Heart right ventricle (tissue), 16 donors: ENCODE data around the gene SMCO1. TPM values are rescaled to one million over a fixed set of nuclear protein-coding genes. Genes with fewer than 3 reads are reported as not detected.
"Not testable (repeated sequence)": the region's sequence is repeated elsewhere in the genome, so short reads cannot be mapped to it uniquely, and the experiment has no call there.

Source experiments
- ATAC-seq, 8 donors: fragments of 200-7000 bp; cut with Tn5 transposase; one replicate each; pipeline ENCODE4 v1.9.1; 2020; ENCODE audit warnings: mild to moderate bottlenecking in 8 of 8, moderate library complexity in 8 of 8, moderate number of reproducible peaks in 1 of 8
- DNase-seq, 2 donors: peaks; one replicate each; pipeline ENCODE4 v3.0.0-alpha.2; 2020
- H3K27ac ChIP-seq, 10 donors: fragments of 200-600 bp; sonication (generic) in 2 of 10; one replicate each; pipeline versions ENCODE4 v1.5.0 to v1.8.0; 2020 to 2022; ENCODE audit warnings: mild to moderate bottlenecking in 3 of 10
- H3K27me3 ChIP-seq, 7 donors: fragments of 200-600 bp; one replicate each; pipeline ENCODE4 v1.8.0; 2021 to 2022; ENCODE audit warnings: mild to moderate bottlenecking in 2 of 7
- H3K36me3 ChIP-seq, 9 donors: fragments of 200-600 bp; sonication (generic) in 1 of 9; one replicate each; pipeline versions ENCODE4 v1.5.0 to v1.8.0; 2020 to 2022; ENCODE audit warnings: mild to moderate bottlenecking in 2 of 9
- H3K4me1 ChIP-seq, 9 donors: fragments of 200-600 bp; sonication (generic) in 1 of 9; one replicate each; pipeline versions ENCODE4 v1.5.0 to v1.8.0; 2020 to 2022; ENCODE audit warnings: mild to moderate bottlenecking in 4 of 9
- H3K4me3 ChIP-seq, 10 donors: fragments of 200-600 bp; sonication (generic) in 2 of 10; one replicate each; pipeline versions ENCODE4 v1.5.0 to v1.8.0; 2020 to 2022; ENCODE audit warnings: mild to moderate bottlenecking in 7 of 10, moderate library complexity in 2 of 10
- H3K9me3 ChIP-seq, 11 donors: fragments of 200-600 bp in 10 of 11; sonication (generic) in 2 of 11; one replicate each; pipeline versions ENCODE4 v1.5.0 to v1.8.0; 2013 to 2022; ENCODE audit warnings: mild to moderate bottlenecking in 2 of 11, control low read depth in 1 of 11, moderate library complexity in 1 of 11
- CTCF ChIP-seq, 9 donors: fragments of 200-600 bp; sonication (generic) in 2 of 9; IDR thresholded peaks; one replicate each; pipeline versions ENCODE4 v1.5.0 to v1.8.0; 2021 to 2022; ENCODE audit warnings: antibody characterized with exemption in 9 of 9, mild to moderate bottlenecking in 5 of 9, moderate library complexity in 1 of 9
- WGBS, 2 donors: extraction: QIAGEN DNeasy Blood & Tissue Kit; methylation state at CpG; one replicate each; pipeline ENCODE4 v1.1.7; 2013; ENCODE audit warnings: inconsistent platforms in 1 of 2; 5-methylcytosine and 5-hydroxymethylcytosine counted together
- intact Hi-C, 10 donors: fragments of 100-400 bp; cut with DNase I; formaldehyde crosslinking; loops; one replicate each; pipeline versions ENCODE4 v1.11.1 to v1.14.2; 2022
- polyA plus RNA-seq, 2 donors: library from polyadenylated mRNA; stranded (reverse); fragments of 200-250 nt; gene quantifications; one replicate each; pipeline ENCODE4 v1.2.3, GENCODE V29; 2013
- total RNA-seq, 10 donors: library from RNA; stranded (reverse); fragmentation: NEBNext Ultra II Directional in 3 of 10; extraction: Animal tissue kit (Norgen Biotek cat#: 25700) in 3 of 10; gene quantifications; one replicate each; pipeline versions ENCODE4 v1.2.1 to v1.2.4, GENCODE V29; 2021 to 2023
- donor health status: Arrhythmogenic right ventricular cardiomyopathy.
- donor health status: ischemic (EF 13 %, LVEDD 7.1; RV severe dilation, severe dysfunction).
- donor health status: healthy with polysubstance abuse.
- donor health status: DM: no; HTN: yes; CAD: no.
- donor health status: DM: no; HTN: no; CAD: no.
- donor health status: ischemic (EF 25% LVEDD 6.9; RV normal size, moderate dysfunction).
- donor health status: ischemic (EF 25% LVEDD 5.7; RV mildly dilated, moderate dysfunction).
- donor health status: healthy.
- donor health status: DM: yes; HTN: yes; CAD: no.
- donor health status: Ischemic cardiomyopathy.
- donor health status: ischemic (EF 35%, LVEDD 5.7; RV mildly dilated, moderate dysfunction).
- donor health status: nonischemic (EF 11% LVEDD 7.7; RV severe dilation, severe dysfunction).
- donor health status: DM: yes; HTN: yes; CAD: no.
- donor health status: PGD.
- donor health status: ischemic (EF 29% LVEDD 5.4; RV normal size, mild dysfunction).
- donor health status: nonischemic (EF 23%, LVEDD 6.1; RV moderate dilation, normal function).

SMCO1 gene
- total and polyA plus RNA-seq, 12 donors: 3.2 to 143 (median 58.8) TPM

GRCh38 chr3:196471551-196471950 lies 43.6 kb downstream of the SMCO1 start:
- H3K4me3 ChIP-seq: no peak overlapping the region
- TF ChIP-seq CTCF (IDR thresholded peaks at IDR 0.05): no peak
- no peaks in the 10 kb centered on the region for H3K4me1 ChIP-seq
- ATAC-seq (no peak), DNase-seq (no peak)
- no peaks in the 10 kb centered on the region for H3K27me3 ChIP-seq
- intact Hi-C loops: no loop called here
- no peak overlapping the region for H3K27ac ChIP-seq
- peaks cover 0 to 89% (median 42%) of the 10 kb centered on the region in 9 donors for H3K36me3 ChIP-seq
- H3K9me3 ChIP-seq: no peaks in the 10 kb centered on the region
- WGBS, 2 donors: 82 to 91% methylated on average over 2 of the region's 2 CpGs

- H3K27me3 ChIP-seq, H3K4me1 ChIP-seq, H3K27ac ChIP-seq, DNase-seq, ATAC-seq, H3K4me3 ChIP-seq, H3K9me3 ChIP-seq, intact Hi-C loops: not testable (repeated sequence)
- WGBS, 2 donors: 95 to 99% methylated on average over 3 of the region's 3 CpGs
- peaks cover 0 to 76% (median 38%) of the 10 kb centered on the region in 9 donors for H3K36me3 ChIP-seq
Measured at GRCh38 chr3:196470182-196470581, 45.0 kb downstream of the SMCO1 start.

- intact Hi-C loops: no loop called here
- ATAC-seq (no peak), DNase-seq (no peak)
- Histone ChIP-seq H3K4me1 (no peaks in the 10 kb centered on the region), H3K4me3 (no peak overlapping the region), H3K9me3 (no peaks in the 10 kb centered on the region), H3K36me3 (peaks cover 0 to 28% (median 0%) of the 10 kb centered on the region in 9 donors), H3K27ac (no peak overlapping the region), H3K27me3 (no peaks in the 10 kb centered on the region)
- no peak for TF ChIP-seq CTCF (IDR thresholded peaks at IDR 0.05)
- WGBS, 2 donors: 94 to 97% methylated on average over 3 of the region's 3 CpGs
Measured at GRCh38 chr3:196463804-196464203, 51.3 kb downstream of the SMCO1 start.

GRCh38 chr3:196463478-196463756 lies 51.7 kb downstream of the SMCO1 start:
- no peaks in the 10 kb centered on the region for H3K4me1 ChIP-seq
- DNase-seq (no peak), ATAC-seq (no peak)
- no peak for TF ChIP-seq CTCF (IDR thresholded peaks at IDR 0.05)
- no peak overlapping the region for H3K27ac ChIP-seq
- H3K9me3 ChIP-seq: no peaks in the 10 kb centered on the region
- peaks cover 0 to 24% (median 0%) of the 10 kb centered on the region in 9 donors for H3K36me3 ChIP-seq
- H3K4me3 ChIP-seq: no peak overlapping the region
- WGBS, 2 donors: 98% methylated on average over 2 of the region's 2 CpGs
- intact Hi-C loops: no loop called here
- no peaks in the 10 kb centered on the region for H3K27me3 ChIP-seq

- ATAC-seq, intact Hi-C loops, H3K27ac ChIP-seq, H3K4me3 ChIP-seq, H3K4me1 ChIP-seq, H3K27me3 ChIP-seq, DNase-seq, H3K9me3 ChIP-seq: not testable (repeated sequence)
- 97 to 98% methylated on average over 1 of the region's 1 CpG for WGBS, 2 donors
- H3K36me3 ChIP-seq: peaks cover 0 to 21% (median 0%) of the 10 kb centered on the region in 9 donors
Measured at GRCh38 chr3:196462680-196463477, 52.3 kb downstream of the SMCO1 start.
